HG02759 (cell line): ENCODE data around the gene C1orf216.
A peak's percentile ranks its signal among the peaks of the same experiment; 100 is the strongest.
"Not testable (repeated sequence)": the region's sequence is repeated elsewhere in the genome, so short reads cannot be mapped to it uniquely, and the experiment has no call there.

Experiments
- ATAC-seq: cut with Tn5 transposase; IDR thresholded peaks from one replicate; pipeline ENCODE4 v1.9.1; 2021; ENCODE audit warnings: mild to moderate bottlenecking, moderate library complexity; ENCODE audit not compliant: unreplicated experiment

Gene C1orf216

GRCh38 chr1:35718492-35719336 lies at the start of gene C1orf216:
TSS of gene C1orf216 (minus strand) at chr1:35718884. CDS start at chr1:35716321, 2,563 bp downstream.
- ATAC-seq: peak; percentile 75

- no peak for ATAC-seq
Observed at GRCh38 chr1:35764283-35764682, 45.6 kb upstream of the C1orf216 start.

GRCh38 chr1:35763201-35763600 lies 44.5 kb upstream of the C1orf216 start:
- ATAC-seq: no peak

- no peak for ATAC-seq
Observed at GRCh38 chr1:35762141-35762540, 43.5 kb upstream of the C1orf216 start.

- ATAC-seq: no peak
Observed at GRCh38 chr1:35756064-35756463, 37.4 kb upstream of the C1orf216 start.

GRCh38 chr1:35753626-35754260 lies 35.1 kb upstream of the C1orf216 start:
- no peak for ATAC-seq

GRCh38 chr1:35748326-35748725 lies 29.6 kb upstream of the C1orf216 start:
- no peak for ATAC-seq

GRCh38 chr1:35745124-35745730 lies 26.5 kb upstream of the C1orf216 start:
- no peak for ATAC-seq

GRCh38 chr1:35737120-35737519 lies 18.4 kb upstream of the C1orf216 start:
- ATAC-seq: no peak

GRCh38 chr1:35727434-35728040 lies 8.9 kb upstream of the C1orf216 start:
- no peak for ATAC-seq

GRCh38 chr1:35726450-35727433 lies 8.1 kb upstream of the C1orf216 start:
- no peak for ATAC-seq

- no peak for ATAC-seq
Observed at GRCh38 chr1:35725596-35725995, 6.9 kb upstream of the C1orf216 start.

GRCh38 chr1:35717911-35718476 lies 690 bp downstream of the C1orf216 start:
- no peak for ATAC-seq

- no peak for ATAC-seq
Observed at GRCh38 chr1:35715568-35716002, 3.1 kb downstream of the C1orf216 start.

GRCh38 chr1:35714921-35715567 lies 3.6 kb downstream of the C1orf216 start:
- no peak for ATAC-seq

GRCh38 chr1:35711098-35711497 lies 7.6 kb downstream of the C1orf216 start:
- ATAC-seq: not testable (repeated sequence)

- no peak for ATAC-seq
Observed at GRCh38 chr1:35708952-35709351, 9.7 kb downstream of the C1orf216 start.

GRCh38 chr1:35708441-35708921 lies 10.2 kb downstream of the C1orf216 start:
- no peak for ATAC-seq
